Measurements from ENCODE around the gene PSMD8. TPM values are rescaled to one million over a fixed set of nuclear protein-coding genes. Genes with fewer than 3 reads are reported as not detected.
"Not testable (repeated sequence)": the region's sequence is repeated elsewhere in the genome, so short reads cannot be mapped to it uniquely, and the experiment has no call there.

The PSMD8 gene
- total RNA-seq, 1 donor from 2014 or later: 306 TPM

DNA sequence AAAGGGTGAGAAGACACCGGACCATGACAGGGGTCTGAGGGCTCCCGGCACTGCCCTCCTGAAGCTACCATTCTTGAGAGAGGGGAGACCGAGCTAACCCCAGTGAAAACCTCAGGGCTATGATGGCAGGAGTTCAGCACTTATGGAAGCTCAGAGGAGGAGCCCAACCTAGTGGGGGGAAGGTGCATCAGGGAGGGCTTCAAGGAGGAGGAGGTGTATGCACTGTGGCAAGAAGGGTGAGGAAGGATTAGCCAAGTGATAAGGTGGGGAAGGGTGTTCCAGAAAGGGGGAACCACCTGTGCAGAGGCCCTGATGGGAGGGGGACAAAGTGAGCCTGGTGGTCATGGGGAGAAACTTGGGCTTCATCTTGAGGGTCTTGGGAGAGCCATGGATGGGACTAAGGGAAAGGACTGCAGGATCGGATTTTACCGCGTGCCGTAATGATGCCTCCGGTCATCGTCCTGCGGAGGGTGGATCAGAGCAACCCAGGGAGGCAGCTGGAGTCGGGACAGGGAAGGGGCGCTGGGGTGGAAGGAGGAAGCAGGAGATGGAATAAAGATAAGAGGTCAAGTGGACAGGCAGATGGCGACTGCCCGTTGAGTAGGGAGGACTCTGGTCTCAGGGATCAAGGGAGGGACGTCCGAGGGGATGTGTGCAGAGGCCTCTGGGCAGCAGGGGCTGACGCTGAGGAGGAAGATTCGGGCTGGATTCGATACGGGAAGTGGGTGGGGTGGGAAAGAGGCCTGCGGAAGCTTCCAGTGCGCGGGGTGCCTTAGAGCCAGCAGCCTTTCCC is 13.3 kb upstream of the PSMD8 start:
- intact Hi-C loops (cut with micrococcal nuclease): no loop called here
- ATAC-seq (peak; percentile 13), DNase-seq (no peak)

DNA sequence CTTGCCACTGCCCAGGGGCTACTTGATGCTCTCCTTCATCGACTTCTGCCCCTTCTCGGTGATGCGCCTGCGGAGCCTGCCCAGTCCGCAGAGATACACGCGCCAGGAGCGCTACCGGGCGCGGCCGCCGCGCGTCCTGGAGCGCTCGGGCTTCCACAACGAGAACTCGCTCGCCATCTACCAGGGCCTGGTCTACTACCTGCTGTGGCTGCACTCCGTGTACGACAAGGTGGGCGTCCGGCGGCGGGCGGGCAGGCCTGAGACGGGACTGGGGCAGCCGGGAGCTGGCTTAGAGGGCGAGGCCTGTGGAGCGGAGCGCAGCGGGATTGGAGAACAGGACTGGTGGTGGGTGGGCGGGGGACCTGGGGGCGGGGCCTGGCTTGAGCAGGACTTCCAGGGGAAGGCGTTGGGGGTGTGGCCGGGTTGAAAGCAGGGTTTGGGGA is 12.7 kb upstream of the PSMD8 start:
- DNase-seq: peak; percentile 83
- intact Hi-C loops (cut with micrococcal nuclease): no loop called here
- ATAC-seq: peak; percentile 94

DNA sequence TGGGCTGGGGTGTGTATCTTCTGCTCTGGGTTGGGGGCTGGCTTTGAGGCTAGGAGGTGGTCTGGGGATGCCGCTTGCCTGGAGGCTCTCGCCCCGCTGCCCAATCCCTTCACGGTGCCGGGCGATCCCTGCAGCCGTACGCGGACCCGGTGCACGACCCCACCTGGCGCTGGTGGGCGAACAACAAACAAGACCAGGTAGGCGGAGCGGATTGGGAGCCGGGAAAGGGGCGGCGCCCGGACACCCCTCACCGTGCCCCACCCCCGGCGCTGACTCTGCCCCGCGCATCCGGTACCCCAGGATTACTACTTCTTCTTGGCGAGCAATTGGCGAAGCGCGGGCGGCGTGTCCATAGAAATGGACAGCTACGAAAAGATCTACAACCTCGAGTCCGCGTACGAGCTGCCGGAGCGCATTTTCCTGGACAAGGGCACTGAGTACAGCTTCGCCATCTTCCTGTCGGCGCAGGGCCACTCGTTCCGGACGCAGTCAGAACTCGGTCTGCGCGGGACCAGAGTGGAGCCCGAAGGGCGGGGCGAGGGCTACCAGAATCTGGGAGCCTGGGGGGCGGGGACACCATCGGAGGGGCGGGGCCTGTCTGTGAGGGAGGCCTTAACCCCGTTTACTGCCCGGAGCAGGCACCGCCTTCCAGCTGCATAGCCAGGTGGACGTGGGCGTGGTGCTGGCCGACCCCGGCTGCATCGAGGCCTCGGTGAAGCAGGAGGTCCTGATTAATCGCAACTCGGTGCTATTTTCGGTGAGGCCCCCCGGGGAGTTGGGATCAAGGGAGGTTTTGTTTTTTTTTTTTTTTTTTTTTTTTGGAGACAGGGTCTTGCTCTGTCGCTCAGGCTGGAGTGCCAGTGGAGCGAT is 12.1 kb upstream of the PSMD8 start:
- intact Hi-C loops (cut with micrococcal nuclease): no loop called here
- ATAC-seq (peak; percentile 89), DNase-seq (peak; percentile 90)

DNA sequence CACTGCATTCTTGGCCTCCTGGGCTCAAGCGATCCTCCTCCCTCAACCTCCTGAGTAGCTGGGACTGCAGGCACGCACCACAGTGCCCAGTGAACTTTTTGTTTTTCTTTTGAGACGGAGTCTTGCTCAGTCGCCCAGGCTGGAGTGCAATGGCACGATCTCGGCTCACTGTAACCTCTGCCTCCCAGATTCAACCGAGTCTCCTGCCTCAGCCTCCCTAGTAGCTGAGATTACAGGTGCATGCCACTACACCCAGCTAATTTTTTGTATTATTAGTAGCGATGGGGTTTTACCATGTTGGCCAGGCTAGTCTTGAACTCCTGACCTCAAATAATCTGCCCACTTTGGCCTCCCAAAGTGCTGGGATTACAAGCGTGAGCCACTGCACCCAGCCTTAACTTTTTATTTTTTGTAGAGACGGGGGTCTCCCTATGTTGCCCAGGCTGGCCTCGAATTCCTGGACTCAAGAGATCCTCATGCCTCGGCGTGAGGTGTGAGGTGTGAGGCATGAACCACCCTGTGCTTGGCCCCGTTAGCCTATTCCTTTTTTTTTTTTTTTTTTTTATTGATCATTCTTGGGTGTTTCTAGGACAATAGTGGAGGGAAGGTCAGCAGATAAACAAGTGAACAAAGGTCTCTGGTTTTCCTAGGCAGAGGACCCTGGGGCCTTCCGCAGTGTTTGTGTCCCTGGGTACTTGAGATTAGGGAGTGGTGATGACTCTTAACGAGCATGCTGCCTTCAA is 11.3 kb upstream of the PSMD8 start:
- intact Hi-C loops (cut with micrococcal nuclease); ATAC-seq; DNase-seq: not testable (repeated sequence)

DNA sequence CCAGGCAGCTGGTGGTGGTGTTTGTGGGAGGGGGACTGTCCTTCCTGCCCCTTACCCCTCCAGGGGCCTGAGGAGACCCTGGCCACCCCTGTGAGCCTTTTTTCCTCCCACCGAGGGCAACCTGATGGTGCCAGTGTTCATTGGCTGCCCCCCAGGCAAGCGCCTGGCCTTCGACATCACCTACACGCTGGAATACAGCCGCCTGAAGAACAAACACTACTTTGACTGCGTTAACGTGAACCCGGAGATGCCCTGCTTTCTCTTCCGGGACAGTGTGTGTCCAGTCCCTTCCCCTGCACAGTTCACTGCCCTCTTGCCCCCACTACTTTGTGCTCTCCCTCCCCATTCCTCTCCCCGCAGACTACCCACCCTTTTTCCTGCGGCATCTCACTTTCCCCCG is 7.3 kb upstream of the PSMD8 start:
- no peak for ATAC-seq
- intact Hi-C loops (cut with micrococcal nuclease): no loop called here
- no peak for DNase-seq

DNA sequence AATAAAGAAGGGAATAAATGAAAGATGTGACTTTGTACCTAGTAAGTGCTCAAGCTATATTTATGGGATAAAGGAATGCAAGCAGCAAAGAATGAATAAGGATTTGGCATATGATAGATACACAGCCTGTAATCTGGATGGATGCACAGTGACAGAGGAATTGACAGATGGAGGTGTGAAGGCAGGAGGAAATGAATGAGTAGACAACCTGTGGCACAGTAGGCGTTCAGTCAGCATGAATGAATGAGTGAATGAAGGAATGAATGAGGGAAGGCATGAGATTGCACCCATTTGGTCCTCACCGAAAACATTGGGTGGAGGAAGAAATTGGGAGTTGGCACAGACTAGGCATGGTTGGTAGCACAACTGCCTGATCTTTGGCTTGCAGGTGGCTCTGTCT is 4.8 kb upstream of the PSMD8 start:
- intact Hi-C loops (cut with micrococcal nuclease): no loop called here
- no peak for DNase-seq
- no peak for ATAC-seq

DNA sequence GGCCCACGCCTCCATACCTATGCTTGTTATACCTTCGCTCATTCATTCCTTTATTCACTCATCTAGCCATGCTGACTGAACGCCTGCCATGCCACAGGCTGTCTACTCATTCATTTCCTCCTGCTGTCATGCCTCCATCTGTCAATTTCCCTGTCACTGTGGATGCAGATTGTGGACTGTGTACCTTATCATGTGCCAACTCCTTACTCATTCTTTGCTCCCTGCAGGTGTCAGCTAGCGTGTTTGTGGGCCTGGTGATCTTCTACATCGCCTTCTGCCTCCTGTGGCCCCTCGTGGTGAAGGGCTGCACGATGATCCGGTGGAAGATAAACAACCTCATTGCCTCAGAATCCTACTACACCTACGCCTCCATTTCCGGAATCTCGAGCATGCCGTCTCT is 4.1 kb upstream of the PSMD8 start:
- intact Hi-C loops (cut with micrococcal nuclease): no loop called here
- DNase-seq (no peak), ATAC-seq (no peak)

DNA sequence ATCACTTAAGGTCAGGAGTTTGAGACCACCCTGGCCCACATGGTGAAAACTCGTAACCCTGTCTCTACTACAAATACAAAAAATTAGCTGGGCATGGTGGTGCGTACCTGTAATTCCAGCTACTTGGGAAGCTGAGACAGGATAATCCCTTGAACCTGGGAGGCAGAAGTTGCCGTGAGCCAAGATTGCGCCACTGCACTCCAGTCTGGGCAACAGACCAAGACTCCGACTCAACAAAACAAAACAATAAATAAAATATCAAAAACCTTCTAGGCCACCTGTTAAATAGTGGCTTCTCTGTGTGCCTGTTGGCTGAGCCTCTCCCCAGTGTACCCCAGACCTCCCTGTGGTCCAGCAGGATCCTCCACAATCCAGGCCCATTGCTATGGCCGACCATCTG is 3.3 kb upstream of the PSMD8 start:
- no peak for DNase-seq
- intact Hi-C loops (cut with micrococcal nuclease): no loop called here
- ATAC-seq: no peak

DNA sequence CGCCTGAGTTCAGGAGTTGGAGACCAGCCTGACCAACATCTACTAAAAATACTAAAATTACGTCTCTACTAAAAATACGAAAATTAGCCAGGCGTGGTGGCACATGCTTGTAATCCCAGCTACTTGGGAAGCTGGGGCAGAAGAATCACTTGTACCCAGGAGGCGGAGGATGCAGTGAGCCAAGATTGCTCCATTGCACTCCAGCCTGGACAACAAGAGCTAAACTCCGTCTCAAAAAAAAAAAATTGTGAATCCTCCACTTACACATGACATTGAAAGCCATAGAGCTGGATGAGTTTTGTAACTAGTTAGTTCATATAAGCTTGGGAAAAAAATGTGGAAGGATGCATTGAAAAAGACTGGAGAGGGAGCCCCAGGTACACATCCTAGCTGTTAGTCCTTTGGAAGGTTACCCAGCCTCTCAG is 452 bp upstream of the PSMD8 start:
- DNase-seq (no peak), ATAC-seq (no peak)
- intact Hi-C loops (cut with micrococcal nuclease): no loop called here

DNA sequence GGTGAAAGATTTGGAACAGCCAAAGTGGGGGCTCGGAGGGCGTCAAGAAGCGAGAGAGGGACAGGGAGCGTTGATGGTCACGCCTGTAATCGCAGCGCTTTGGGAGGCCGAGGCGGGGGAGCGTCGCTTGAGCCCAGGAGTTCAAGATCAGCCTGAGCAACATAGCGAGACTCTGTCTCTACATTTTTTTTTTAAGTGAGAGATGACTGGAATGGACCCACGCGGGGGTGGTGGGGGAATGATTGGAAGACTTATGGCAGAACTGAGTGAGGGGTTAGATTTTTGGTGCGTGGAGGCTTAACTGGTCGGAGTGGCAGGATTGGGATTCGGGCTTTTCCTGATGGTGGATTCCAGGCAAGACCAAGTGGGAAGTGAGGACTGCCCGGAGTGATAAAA is 725 bp downstream of the PSMD8 start:
- peak; percentile 6 for ATAC-seq
- no peak for DNase-seq
- intact Hi-C loops (cut with micrococcal nuclease): no loop called here

DNA sequence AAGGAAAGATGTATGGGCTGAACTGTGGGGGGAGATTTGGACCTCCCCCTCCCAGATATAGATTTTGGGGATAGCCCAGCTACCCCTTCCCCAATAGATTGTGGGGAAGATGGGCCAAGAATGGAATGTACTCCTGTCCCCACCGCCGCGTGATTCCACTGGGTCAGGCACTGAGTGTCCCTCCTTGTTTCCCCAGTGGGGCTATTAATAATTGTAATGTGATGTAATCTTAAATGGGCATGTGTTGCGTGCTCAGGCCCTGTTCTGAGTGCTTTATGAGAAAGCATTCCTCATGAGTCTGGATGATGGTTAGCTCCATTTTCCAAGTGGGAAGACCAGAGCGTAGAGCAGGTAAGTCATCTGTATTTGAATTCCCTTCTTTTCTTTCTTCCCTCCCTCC is 1.4 kb downstream of the PSMD8 start:
- ATAC-seq (peak; percentile 46), DNase-seq (peak; percentile 50)
- intact Hi-C loops (cut with micrococcal nuclease): no loop called here

DNA sequence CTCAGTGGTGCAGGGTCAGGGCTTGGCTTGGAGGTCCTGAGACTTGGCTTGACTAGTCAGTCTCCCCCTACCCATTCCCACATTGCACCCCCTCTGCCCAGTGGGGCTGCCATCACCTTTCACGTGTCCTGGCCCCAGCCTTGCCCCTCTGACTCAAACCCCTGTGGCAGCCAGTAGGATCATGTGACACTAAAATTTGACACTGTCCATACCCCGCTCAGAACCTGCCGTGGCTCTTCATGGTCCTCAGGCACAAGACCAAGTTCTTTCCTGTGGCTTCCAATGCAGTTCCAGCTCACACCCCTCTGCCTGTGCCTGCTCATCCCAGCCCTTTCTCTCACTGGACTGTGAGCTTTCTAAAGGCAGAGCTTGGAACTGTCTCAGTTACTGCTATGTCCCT is 2.2 kb downstream of the PSMD8 start:
- intact Hi-C loops (cut with micrococcal nuclease): no loop called here
- DNase-seq (no peak), ATAC-seq (no peak)

DNA sequence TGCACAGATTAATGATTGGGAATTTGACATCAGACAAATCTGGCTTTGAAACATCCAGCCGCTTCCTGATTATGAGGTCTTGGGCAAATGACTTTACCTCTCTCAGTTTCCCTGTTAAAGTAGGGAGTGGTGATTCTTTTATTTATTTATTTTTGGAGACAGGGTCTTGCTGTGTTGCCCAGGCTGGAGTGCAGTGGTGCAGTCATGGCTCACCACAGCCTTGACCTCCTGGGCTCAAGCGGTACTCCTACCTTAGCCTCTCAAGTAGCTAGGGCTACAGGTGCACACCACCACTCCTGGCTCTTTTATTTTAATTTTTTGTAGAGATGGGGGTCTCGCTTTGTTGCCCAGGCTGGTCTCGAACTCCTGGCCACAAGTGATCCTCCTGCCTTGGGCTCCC is 2.7 kb downstream of the PSMD8 start:
- intact Hi-C loops (cut with micrococcal nuclease): no loop called here
- ATAC-seq (no peak), DNase-seq (no peak)

DNA sequence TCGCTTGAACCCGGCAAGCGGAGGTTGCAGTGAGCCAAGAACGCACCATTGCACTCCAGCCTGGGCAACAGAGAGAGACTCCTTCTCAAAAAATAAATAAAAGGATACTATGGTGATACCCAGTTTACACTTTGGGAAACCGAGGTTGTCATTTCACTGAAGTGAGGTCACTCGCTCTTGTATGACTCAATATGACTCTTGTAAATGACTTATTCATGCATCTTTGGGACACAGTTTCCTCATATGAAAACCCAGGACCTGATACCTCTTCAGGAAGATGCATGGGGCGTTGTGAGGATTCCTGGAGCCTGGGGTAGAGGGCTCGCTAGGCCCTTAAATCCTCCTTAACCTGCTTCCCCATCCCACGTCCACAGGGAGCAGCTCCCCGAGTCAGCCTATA is 4.5 kb downstream of the PSMD8 start:
- no peak for ATAC-seq
- intact Hi-C loops (cut with micrococcal nuclease): no loop called here
- no peak for DNase-seq

DNA sequence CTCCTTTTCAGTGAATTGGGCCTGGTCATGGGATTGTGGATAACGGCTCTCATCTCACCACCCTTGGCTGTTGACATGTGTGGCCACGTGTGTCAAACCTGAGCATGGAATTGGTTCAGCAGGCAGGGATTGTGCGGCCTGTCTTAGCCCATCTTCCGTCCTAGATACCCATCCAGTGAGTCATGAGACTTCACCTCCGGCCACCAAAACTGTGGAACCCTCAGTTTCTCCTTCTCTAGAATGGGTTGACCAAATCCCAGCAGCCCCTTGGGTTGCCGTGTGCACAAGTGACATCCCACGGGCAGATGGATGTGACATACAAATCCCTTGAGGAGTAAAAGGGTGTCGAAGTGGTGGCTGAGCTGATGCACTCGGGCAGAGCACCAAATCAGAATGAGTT is 6.8 kb downstream of the PSMD8 start:
- DNase-seq: no peak
- intact Hi-C loops (cut with micrococcal nuclease): no loop called here
- no peak for ATAC-seq

DNA sequence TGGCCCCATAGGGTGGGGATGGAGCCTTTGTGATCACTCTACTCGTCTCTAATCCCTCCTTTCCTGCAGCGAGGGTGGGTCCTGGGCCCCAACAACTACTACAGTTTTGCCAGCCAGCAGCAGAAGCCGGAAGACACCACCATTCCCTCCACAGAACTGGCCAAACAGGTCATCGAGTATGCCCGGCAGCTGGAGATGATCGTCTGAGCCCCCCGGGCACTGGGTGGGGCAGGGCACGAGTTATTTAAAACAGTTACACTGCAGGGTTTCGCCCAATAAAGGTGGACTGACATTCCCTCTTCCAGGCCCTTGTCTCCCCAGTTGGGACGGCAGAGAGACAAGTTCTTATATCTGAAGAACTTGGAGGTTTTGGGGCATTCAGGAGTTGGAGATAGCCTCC is 8.8 kb downstream of the PSMD8 start:
- ATAC-seq: no peak
- intact Hi-C loops (cut with micrococcal nuclease): no loop called here
- no peak for DNase-seq

DNA sequence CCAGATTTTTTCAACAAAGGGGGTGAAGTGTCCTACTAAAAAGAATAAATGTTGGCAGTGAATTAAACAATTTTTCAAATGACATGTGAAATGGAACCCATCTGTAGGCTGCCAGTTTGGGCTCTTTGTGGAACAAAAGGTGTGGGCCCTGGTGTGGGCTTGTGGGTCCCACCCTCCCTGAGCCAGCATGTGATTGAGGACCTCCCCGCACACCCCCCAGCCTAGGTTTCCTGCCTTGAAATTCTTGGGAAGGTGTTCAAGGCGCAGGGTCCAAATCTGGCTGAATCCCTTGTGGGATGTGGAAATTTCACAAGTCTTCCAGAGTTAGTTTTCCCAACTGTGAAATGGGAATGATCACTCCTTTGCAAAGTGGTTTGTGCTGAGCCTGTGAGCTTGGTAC is 9.4 kb downstream of the PSMD8 start:
- intact Hi-C loops (cut with micrococcal nuclease): no loop called here
- DNase-seq: no peak
- no peak for ATAC-seq

DNA sequence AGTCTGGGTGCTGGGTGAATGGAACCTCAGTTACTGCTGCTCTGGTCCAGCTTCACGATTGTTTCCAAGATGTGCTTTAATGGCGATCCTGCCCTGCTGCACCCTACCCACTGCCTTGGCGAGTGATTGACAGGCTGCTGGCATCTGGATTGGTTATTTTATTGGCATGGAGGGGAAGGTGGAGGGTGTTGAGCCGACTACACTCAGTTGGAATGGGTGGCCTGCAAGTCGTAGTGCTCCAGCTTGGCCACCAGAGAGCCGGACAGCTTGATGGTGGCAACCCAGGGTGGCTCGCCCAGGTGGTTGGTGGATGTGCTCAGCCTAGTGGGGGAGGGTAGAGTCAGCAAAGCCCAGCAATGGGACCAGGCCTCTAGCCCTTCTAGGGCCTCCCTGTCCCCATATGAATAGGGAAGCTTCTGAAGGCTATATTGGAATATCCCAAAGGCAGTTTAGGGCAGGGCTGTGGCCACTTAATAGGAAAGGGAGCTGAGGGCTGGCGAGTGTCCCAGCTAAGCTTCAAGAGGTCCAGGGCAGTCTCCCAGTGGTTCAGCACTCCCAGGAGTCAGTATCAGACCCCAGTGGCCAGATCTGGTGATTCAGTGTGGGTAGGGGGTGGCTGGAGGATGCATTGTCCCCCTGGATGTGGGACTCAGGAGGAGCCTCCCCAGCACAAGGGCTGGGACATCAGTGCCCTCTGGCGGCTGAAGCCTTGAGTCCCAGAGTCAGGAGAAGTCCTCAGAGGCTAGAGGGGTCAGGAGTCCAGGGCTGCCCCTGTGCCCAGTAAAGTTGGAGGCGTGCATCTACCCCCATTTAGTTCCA is 10.0 kb downstream of the PSMD8 start:
- no peak for ATAC-seq
- intact Hi-C loops (cut with micrococcal nuclease): no loop called here
- DNase-seq: no peak

All from left ventricle myocardium superior (tissue), 1 donor.